Kidney (tissue), 14 donors: Measurements from ENCODE around the gene AANAT. TPM values are rescaled to one million over a fixed set of nuclear protein-coding genes. Genes with fewer than 3 reads are reported as not detected.
A peak's percentile ranks its signal among the peaks of the same experiment; 100 is the strongest.

ENCODE experiments used
- DNase-seq, 5 donors: peaks; one replicate each; pipeline ENCODE4 v3.0.0-alpha.2; 2013 to 2020
- FAIRE-seq: peaks from 2 replicates; lab custom pipeline; 2012; peaks lifted over from hg19 to GRCh38; lab: Jason Lieb, UNC
- H3K27ac ChIP-seq, 2 donors: one replicate each; pipeline ENCODE4 v1.7.0; 2013; ENCODE audit warnings: low read depth in 2 of 2, low read length in 2 of 2, inconsistent platforms in 1 of 2
- H3K27me3 ChIP-seq: one replicate; pipeline ENCODE4 v1.7.1; 2013; ENCODE audit warnings: low read length, inconsistent platforms; ENCODE audit not compliant: control insufficient read depth, insufficient read depth
- H3K36me3 ChIP-seq, 3 donors: one replicate each; pipeline versions ENCODE4 v1.7.0 to v1.7.1; 2013; ENCODE audit warnings: low read length in 3 of 3, control low read depth in 1 of 3, inconsistent platforms in 1 of 3; ENCODE audit not compliant: insufficient read depth in 3 of 3, control insufficient read depth in 2 of 3
- H3K4me1 ChIP-seq, 3 donors: one replicate each; pipeline versions ENCODE4 v1.7.0 to v1.7.1; 2013; ENCODE audit warnings: low read length in 3 of 3, inconsistent platforms in 1 of 3, low read depth in 1 of 3; ENCODE audit not compliant: control insufficient read depth in 2 of 3, insufficient read depth in 2 of 3
- H3K4me3 ChIP-seq, 3 donors: one replicate each; pipeline versions ENCODE4 v1.7.0 to v1.8.1; 2013; ENCODE audit warnings: low read length in 3 of 3, control low read depth in 1 of 3, inconsistent platforms in 1 of 3
- H3K9ac ChIP-seq, 3 donors: one replicate each; pipeline versions ENCODE4 v1.7.0 to v1.7.1; 2013; ENCODE audit warnings: low read length in 3 of 3, control low read depth in 1 of 3, inconsistent platforms in 1 of 3
- H3K9me3 ChIP-seq, 3 donors: one replicate each; pipeline versions ENCODE4 v1.7.0 to v1.7.1; 2013; ENCODE audit warnings: low read length in 3 of 3, control low read depth in 1 of 3, inconsistent platforms in 1 of 3; ENCODE audit not compliant: control insufficient read depth in 2 of 3, insufficient read depth in 1 of 3
- intact Hi-C: fragments of 100-400 bp; cut with DNase I; formaldehyde crosslinking; loops from one replicate; pipeline ENCODE4 v1.11.1; 2022
- polyA plus RNA-seq: library from polyadenylated mRNA; stranded (reverse); fragments of 350-450 nt; fragmentation: Illumina TruSeq; extraction: RNeasy Lipid Tissue Mini Kit (QIAGEN cat#74804); gene quantifications from one replicate; pipeline ENCODE4 v1.2.3, GENCODE V29; 2014; ENCODE audit warnings: low read depth, low replicate concordance; ENCODE audit not compliant: insufficient read depth
- total RNA-seq: library from RNA; stranded (reverse); fragmentation: NEBNext Ultra II Directional; extraction: Animal tissue kit (Norgen Biotek cat#: 25700); gene quantifications from one replicate; pipeline ENCODE4 v1.2.1, GENCODE V29; 2021
- TF ChIP-seq, protein P1 (sequence below): IDR thresholded peaks from 3 replicates; pipeline ENCODE4 v1.5.1; 2012; ENCODE audit warnings: mild to moderate bottlenecking, moderate library complexity, borderline replicate concordance; ENCODE audit not compliant: insufficient read depth; ENCODE audit errors: extremely low read depth
- donor health status: control.
- donor health status: control.
- donor health status: control.
- donor health status: control.
- donor health status: control.
- donor health status: DM: yes; HTN: yes; CAD: no.
- donor health status: Normal renal cell carcinoma (clear cell type).

AANAT gene
- total and polyA plus RNA-seq, 2 donors from 2014 or later = not detected

DNA sequence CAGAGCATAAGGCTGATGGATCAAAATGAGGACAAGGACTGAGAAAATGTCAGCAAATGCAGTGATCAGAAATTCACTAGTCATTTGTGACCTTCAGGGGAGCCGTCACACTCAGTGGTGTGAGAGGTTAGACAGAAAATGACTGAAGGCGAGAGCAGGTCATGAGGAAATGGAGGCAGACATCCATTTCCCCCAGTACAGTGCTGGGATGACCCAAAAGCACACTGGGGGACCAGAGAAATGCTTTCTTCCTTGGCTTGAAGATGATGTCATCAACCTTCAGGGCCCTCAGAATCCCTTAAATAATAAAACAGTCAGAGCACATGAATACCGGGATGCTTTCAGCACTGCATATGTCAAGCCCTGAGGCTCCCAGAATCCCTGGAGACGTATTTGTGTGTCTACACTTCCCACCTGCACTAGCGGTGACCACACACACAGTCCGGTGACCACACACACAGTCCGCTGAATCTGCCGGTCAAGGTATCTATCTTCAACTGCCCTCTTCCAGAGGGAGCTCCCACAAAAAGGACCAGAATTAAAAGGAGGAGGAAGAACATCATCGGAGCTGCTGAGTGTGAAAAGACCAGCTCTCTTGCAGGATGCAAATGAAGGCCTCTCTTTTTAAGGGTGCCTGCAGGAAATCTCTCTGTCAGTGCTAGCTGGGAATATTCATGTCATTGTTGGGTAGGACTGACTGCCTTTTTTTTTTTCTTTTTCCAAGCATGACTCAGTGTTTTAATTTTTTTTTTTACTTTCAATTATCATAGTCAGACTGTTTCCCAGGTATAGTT lies 22.7 kb upstream of the AANAT start:
- intact Hi-C loops = no loop called here
- TF ChIP-seq, protein P1, sequence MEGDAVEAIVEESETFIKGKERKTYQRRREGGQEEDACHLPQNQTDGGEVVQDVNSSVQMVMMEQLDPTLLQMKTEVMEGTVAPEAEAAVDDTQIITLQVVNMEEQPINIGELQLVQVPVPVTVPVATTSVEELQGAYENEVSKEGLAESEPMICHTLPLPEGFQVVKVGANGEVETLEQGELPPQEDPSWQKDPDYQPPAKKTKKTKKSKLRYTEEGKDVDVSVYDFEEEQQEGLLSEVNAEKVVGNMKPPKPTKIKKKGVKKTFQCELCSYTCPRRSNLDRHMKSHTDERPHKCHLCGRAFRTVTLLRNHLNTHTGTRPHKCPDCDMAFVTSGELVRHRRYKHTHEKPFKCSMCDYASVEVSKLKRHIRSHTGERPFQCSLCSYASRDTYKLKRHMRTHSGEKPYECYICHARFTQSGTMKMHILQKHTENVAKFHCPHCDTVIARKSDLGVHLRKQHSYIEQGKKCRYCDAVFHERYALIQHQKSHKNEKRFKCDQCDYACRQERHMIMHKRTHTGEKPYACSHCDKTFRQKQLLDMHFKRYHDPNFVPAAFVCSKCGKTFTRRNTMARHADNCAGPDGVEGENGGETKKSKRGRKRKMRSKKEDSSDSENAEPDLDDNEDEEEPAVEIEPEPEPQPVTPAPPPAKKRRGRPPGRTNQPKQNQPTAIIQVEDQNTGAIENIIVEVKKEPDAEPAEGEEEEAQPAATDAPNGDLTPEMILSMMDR = no peak
- DNase-seq (no peak), FAIRE-seq (no peak)
- Histone ChIP-seq H3K27me3 (no peaks in the 10 kb centered on the region), H3K9ac (no peak overlapping the region), H3K36me3 (no peaks in the 10 kb centered on the region), H3K27ac (no peak overlapping the region), H3K4me1 (peaks cover 0 to 10% (median 0%) of the 10 kb centered on the region in 3 donors), H3K4me3 (no peak overlapping the region), H3K9me3 (no peaks in the 10 kb centered on the region)

DNA sequence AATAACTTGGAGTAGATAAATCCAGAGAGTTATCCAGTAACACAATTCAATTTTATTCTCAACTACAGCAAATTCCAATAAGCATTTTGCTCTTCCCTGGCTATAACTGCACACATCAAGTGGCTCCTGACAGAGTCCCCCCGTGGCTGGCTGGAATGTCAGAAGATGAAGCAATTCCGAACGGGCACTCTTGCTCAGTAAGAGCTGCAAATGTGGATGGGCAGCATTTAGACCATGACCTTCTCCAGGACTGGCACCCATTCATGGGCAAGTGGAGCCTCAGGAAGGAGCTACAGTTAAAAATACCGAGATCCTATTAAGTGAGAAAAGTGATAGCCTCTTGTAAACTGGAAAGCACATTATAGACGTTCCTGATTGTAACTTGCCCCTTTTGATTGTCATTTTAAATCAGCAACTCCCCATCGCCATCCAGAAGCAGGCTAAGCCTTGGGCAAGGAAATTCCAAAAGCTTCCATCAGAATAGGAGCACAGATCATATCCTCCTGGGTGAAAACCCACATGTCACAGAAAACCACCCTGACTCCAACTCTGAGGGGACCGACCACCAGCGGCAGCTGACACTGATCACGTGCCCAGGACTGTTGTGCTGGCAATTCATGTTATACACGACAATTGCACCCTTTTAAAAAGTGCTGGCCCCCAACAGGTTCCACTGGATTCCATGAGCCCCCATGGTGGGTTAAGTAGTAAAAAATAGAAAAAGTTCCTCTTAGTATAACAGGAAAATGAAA lies 21.5 kb upstream of the AANAT start:
- TF ChIP-seq, protein P1 = no peak
- DNase-seq (no peak), FAIRE-seq (no peak)
- no peaks in the 10 kb centered on the region for H3K27me3 ChIP-seq
- no peak overlapping the region for H3K27ac ChIP-seq
- H3K4me3 ChIP-seq = no peak overlapping the region
- no peak overlapping the region for H3K9ac ChIP-seq
- H3K4me1 ChIP-seq = peaks cover 0 to 10% (median 0%) of the 10 kb centered on the region in 3 donors
- intact Hi-C loops = no loop called here
- H3K36me3 ChIP-seq = no peaks in the 10 kb centered on the region
- no peaks in the 10 kb centered on the region for H3K9me3 ChIP-seq

DNA sequence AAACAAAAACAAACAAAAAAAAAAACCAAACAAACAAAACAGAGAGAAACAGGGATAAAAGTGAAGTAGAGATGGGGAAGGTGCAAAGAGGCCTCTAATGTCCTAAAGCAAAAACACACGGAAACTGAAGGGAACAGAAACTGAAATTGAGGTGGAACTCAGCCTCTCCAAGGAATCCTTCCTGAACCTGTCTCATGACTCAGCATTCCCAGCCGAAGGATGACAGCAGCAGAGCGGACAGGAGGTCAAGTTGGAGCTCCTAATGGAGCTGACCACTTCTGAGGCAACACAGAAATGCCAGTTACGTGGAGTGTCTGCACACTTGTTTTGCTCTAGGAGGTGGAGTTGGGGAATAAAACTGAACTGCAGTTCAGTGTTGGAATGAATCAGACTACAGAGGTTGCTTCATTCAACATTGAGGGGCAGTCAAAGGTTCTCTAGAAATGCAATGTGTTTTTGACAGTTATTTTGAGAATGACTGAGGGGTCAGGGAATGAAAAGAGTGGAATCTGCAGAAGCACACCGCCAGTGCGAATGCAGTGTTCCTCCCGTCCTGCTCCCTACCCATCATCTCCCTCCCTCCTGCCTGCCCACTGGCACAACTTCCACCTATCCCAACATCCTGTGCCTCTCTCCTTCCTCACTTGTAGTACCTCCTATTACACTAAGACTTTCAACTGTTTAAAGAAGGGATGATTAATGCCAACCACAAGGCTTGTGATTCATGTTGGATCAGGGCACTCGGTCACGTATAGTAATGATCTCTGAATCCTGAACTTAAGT lies 20.8 kb upstream of the AANAT start:
- no peak for FAIRE-seq
- DNase-seq = peak in 2 of 5 donors; percentile 32 to 46
- Histone ChIP-seq H3K4me3 (no peak overlapping the region), H3K9me3 (no peaks in the 10 kb centered on the region), H3K27me3 (no peaks in the 10 kb centered on the region), H3K36me3 (no peaks in the 10 kb centered on the region), H3K4me1 (peaks cover 0 to 15% (median 8%) of the 10 kb centered on the region in 3 donors), H3K27ac (no peak overlapping the region), H3K9ac (no peak overlapping the region)
- intact Hi-C loops = no loop called here
- TF ChIP-seq, protein P1 = no peak
